NT2/D1 (cell line): ENCODE measurements around the gene USP49.
A peak's percentile ranks its signal among the peaks of the same experiment; 100 is the strongest.

Source experiments
- DNase-seq: peaks from one replicate; pipeline ENCODE4 v3.0.0-alpha.2; 2011; ENCODE audit warnings: low read depth, low spot score
- H3K27me3 ChIP-seq: 2 replicates; pipeline ENCODE4 v1.6.0; 2011; ENCODE audit warnings: mild to moderate bottlenecking; ENCODE audit not compliant: insufficient read length, insufficient read depth
- H3K36me3 ChIP-seq: 2 replicates; pipeline ENCODE4 v1.6.1; 2011; ENCODE audit warnings: mild to moderate bottlenecking, low read length, mixed read lengths; ENCODE audit not compliant: insufficient read depth, insufficient read length
- H3K4me1 ChIP-seq: 2 replicates; pipeline ENCODE4 v1.5.1; 2011; ENCODE audit not compliant: insufficient read depth, insufficient read length
- H3K4me3 ChIP-seq: 2 replicates; pipeline ENCODE4 v1.5.1; 2011; ENCODE audit warnings: low read depth; ENCODE audit not compliant: insufficient read length
- H3K9ac ChIP-seq: 2 replicates; pipeline ENCODE4 v1.6.0; 2011; ENCODE audit warnings: low read depth; ENCODE audit not compliant: insufficient read length
- H3K9me3 ChIP-seq: 2 replicates; pipeline ENCODE4 v1.5.1; 2011; ENCODE audit warnings: mild to moderate bottlenecking, low read length; ENCODE audit not compliant: insufficient read depth
- SUZ12 ChIP-seq: IDR thresholded peaks from 2 replicates; pipeline ENCODE4 v1.6.1; 2011; ENCODE audit not compliant: insufficient read length, insufficient read depth; ENCODE audit errors: extremely low read depth
- YY1 ChIP-seq: IDR thresholded peaks from 2 replicates; pipeline ENCODE4 v1.6.1; 2011; ENCODE audit not compliant: insufficient read length, insufficient read depth
- ZNF274 ChIP-seq: IDR thresholded peaks from 2 replicates; pipeline ENCODE4 v1.6.1; 2011; ENCODE audit warnings: mild to moderate bottlenecking, low read depth, low read length

USP49 gene

DNA sequence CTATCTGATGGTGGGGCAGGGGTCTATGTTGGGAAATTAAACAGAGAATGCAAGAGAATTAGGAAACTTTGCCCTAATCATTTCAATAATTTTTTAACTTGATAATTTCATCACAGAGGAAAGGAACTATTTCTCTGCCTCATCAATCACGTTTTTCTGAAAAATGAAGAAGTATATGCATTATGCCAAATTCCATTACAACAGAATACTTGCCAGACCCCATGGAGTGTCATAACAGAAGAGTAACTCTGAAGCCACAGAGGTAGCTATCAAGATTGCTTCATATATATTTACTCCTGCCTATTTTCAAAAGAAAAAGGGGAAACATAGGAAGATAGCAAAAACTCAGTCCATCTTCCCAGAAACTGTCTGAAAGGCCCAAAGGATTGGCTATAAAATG, 5.7 kb upstream of the USP49 start:
- Histone ChIP-seq H3K9ac (no peak overlapping the region), H3K9me3 (no peaks in the 10 kb centered on the region), H3K4me3 (no peak overlapping the region), H3K27me3 (no peaks in the 10 kb centered on the region), H3K36me3 (peaks cover 24% of the 10 kb centered on the region), H3K4me1 (no peaks in the 10 kb centered on the region)
- TF ChIP-seq YY1: no peak
- no peak for TF ChIP-seq ZNF274
- TF ChIP-seq SUZ12: no peak
- no peak for DNase-seq

DNA sequence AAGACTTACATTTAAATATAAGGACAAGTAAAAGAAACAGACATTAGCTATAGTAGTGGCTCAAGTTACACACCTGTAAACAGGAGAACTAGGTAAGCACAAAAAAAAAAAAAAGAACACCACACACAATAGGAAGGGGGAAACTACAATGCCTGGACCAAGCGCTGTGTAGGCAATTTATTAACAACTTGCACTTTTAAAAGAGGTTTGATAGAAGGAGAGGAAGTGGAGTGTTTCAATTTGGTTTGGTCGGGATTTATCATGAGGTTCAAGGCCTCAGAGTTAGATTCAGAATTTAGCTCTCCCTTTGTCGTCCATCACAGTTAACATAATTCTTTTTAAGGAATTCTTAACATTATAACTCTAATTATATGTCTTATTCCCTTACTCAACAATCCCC, 1.1 kb upstream of the USP49 start:
- TF ChIP-seq SUZ12 (no peak), YY1 (no peak), ZNF274 (no peak)
- Histone ChIP-seq H3K9ac (no peak overlapping the region), H3K27me3 (peaks cover 3% of the 10 kb centered on the region), H3K36me3 (no peaks in the 10 kb centered on the region), H3K9me3 (no peaks in the 10 kb centered on the region), H3K4me1 (no peaks in the 10 kb centered on the region), H3K4me3 (peak overlapping the region; percentile 60)
- no peak for DNase-seq

- no peaks in the 10 kb centered on the region for H3K4me1 ChIP-seq
- peak overlapping the region; percentile 56 for H3K4me3 ChIP-seq
- DNase-seq: peak; percentile 36
Observed at GRCh38 chr6:41894366-41895299, 542 bp downstream of the USP49 start.

DNA sequence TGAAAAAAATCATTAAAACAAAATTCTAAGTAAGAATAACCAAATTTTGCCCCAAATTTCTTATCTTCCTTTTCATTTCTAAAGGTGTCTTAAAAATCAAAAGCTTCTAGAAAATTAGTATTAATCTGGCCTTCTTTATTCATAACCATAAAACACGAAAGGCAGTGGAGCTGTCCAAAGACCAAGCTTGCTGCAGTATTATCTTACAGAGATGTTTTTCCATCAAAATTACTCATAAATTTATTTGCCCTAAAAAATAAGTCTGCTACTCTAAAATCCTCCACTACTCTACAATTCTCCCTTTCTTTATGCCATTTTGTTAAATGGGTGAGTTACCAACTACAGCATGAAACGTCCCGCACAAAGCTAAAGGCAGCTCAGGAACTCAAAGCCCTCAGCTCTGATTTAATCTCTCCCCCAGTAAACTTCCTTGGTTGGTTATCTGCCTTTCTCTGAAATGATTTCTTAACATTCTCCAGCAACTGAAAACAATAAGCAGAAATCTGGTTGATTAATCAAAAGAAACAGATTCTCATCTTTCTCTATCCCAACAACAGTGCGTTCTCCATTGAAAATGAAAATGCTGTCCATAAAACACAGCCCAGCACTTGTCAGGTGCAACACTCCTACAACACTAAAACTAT, 2.1 kb downstream of the USP49 start:
- Histone ChIP-seq H3K27me3 (peaks cover 3% of the 10 kb centered on the region), H3K9me3 (no peaks in the 10 kb centered on the region), H3K36me3 (no peaks in the 10 kb centered on the region), H3K9ac (no peak overlapping the region), H3K4me3 (no peak overlapping the region), H3K4me1 (no peaks in the 10 kb centered on the region)
- DNase-seq: no peak
- no peak for TF ChIP-seq YY1
- no peak for TF ChIP-seq SUZ12
- no peak for TF ChIP-seq ZNF274

More at GRCh38 chr6:41894366-41895299, 542 bp downstream of the USP49 start:
- Histone ChIP-seq H3K9me3 (no peaks in the 10 kb centered on the region), H3K9ac (peak overlapping the region; percentile 82), H3K27me3 (peaks cover 3% of the 10 kb centered on the region), H3K36me3 (no peaks in the 10 kb centered on the region)
- TF ChIP-seq ZNF274 (no peak), YY1 (no peak)

DNA sequence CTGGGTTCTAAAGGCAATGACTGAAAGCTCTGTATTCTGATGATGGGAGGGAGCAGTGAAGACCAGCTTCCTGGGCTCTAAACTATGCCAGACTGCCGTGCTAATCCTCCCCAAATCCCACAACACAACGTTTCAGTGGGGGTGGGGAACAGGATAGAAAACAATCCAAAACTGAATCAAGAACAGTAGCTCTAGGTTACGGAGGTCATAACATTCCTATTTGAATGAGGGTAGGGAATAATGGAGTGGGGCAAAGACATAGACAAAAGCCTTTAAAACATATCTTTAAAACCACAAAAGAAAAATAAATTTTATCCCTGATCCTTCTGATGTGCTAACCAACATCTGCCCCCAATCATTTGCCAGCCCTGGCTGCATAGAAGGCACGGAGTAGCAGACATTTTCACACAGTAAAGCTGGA, 7.8 kb downstream of the USP49 start:
- TF ChIP-seq ZNF274 (no peak), SUZ12 (no peak), YY1 (no peak)
- no peak overlapping the region for H3K9ac ChIP-seq
- DNase-seq: no peak
- H3K4me3 ChIP-seq: no peak overlapping the region
- H3K9me3 ChIP-seq: no peaks in the 10 kb centered on the region
- H3K27me3 ChIP-seq: no peaks in the 10 kb centered on the region
- H3K4me1 ChIP-seq: no peaks in the 10 kb centered on the region
- no peaks in the 10 kb centered on the region for H3K36me3 ChIP-seq

GRCh38 chr6:41885930-41886329, 9.2 kb downstream of the USP49 start:
- no peak for DNase-seq
- H3K9ac ChIP-seq: no peak overlapping the region
- H3K4me3 ChIP-seq: no peak overlapping the region
- H3K9me3 ChIP-seq: no peaks in the 10 kb centered on the region
- H3K27me3 ChIP-seq: no peaks in the 10 kb centered on the region
- no peak for TF ChIP-seq SUZ12
- no peak for TF ChIP-seq ZNF274
- TF ChIP-seq YY1: no peak
- H3K4me1 ChIP-seq: no peaks in the 10 kb centered on the region
- H3K36me3 ChIP-seq: no peaks in the 10 kb centered on the region

- no peak for DNase-seq
- H3K27me3 ChIP-seq: no peaks in the 10 kb centered on the region
- H3K36me3 ChIP-seq: no peaks in the 10 kb centered on the region
- no peak overlapping the region for H3K9ac ChIP-seq
- no peak overlapping the region for H3K4me3 ChIP-seq
- TF ChIP-seq SUZ12 (no peak), ZNF274 (no peak), YY1 (no peak)
- no peaks in the 10 kb centered on the region for H3K4me1 ChIP-seq
- no peaks in the 10 kb centered on the region for H3K9me3 ChIP-seq
Observed at GRCh38 chr6:41884957-41885356, 10.2 kb downstream of the USP49 start.
